Measurements from ENCODE around the gene PIK3R5. TPM values are rescaled to one million over a fixed set of nuclear protein-coding genes. Genes with fewer than 3 reads are reported as not detected.

Gene PIK3R5
- total RNA-seq, 2 experiments from 2014 or later = 50.3 to 52.7 TPM

DNA sequence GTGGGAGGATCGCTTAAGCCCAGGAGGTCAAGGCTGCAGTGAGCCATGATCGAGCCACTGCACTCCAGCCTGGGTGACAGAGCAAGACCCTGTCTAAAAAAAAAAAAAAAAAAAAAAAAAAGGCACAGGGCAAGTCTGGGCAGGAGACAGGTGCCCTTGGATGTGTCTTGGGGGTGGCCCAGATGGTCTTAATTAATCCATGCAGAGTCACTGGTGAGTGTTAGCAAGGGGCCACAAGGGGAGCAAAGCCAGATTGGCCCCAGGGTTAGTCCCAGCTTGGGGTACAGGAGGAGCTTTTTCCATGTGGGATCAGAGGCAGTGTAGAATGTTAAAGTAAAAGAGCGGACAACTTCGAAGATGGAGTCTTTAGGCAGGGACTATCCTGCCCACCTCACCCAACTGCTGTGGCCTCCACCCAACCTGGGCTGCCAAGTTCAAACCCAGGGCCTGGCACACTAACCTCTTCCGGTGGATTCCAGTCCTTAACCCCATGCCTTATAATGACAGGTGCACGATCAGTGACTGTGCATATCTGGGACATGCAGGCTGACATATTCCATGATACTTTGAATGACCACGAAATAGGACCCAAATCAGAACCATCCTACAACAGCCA, 134.2 kb downstream of the PIK3R5 start:
- CTCF ChIA-PET = interaction anchor here (0.6 to 1.5 kb wide), 2 partner anchors 45 to 63 kb away, joined by 3 to 6 read pairs; no protein-coding TSS in a partner anchor
- no peaks in the 10 kb centered on the region for H3K27me3 Mint-ChIP-seq
- H3K4me1 Mint-ChIP-seq = no peaks in the 10 kb centered on the region
- H3K27ac Mint-ChIP-seq = no peak overlapping the region
- H3K36me3 Mint-ChIP-seq (ENCODE audit: low read depth) = no peaks in the 10 kb centered on the region
- H3K9me3 Mint-ChIP-seq = no peaks in the 10 kb centered on the region
- H3K4me3 Mint-ChIP-seq = no peak overlapping the region
- POLR2A ChIA-PET = no interaction called here
- DNase-seq = no peak

DNA sequence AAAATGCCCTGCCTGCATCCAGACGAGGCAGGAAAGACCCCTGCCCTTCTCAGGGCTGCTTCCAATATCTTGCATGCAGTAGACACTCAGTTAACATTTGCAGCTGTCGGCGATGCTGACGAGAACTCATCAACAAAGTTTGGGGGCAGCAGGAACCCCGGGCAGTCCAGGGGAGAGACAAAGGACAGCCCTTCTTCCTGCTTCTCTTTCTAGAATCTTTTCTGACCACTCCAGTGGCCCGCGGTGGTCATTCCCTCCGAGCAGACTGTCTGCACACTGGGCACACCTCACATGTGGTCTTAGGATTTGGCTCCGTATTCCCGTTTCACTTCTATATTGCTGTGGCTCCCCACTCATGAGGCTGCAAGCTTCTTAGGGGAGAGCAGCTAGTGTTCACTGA, 135.4 kb downstream of the PIK3R5 start:
- no peaks in the 10 kb centered on the region for H3K9me3 Mint-ChIP-seq
- CTCF ChIA-PET = interaction anchor here (1.3 kb wide), 1 partner anchor 168 kb away, joined by 6 read pairs; no protein-coding TSS in a partner anchor
- no peaks in the 10 kb centered on the region for H3K4me1 Mint-ChIP-seq

DNA sequence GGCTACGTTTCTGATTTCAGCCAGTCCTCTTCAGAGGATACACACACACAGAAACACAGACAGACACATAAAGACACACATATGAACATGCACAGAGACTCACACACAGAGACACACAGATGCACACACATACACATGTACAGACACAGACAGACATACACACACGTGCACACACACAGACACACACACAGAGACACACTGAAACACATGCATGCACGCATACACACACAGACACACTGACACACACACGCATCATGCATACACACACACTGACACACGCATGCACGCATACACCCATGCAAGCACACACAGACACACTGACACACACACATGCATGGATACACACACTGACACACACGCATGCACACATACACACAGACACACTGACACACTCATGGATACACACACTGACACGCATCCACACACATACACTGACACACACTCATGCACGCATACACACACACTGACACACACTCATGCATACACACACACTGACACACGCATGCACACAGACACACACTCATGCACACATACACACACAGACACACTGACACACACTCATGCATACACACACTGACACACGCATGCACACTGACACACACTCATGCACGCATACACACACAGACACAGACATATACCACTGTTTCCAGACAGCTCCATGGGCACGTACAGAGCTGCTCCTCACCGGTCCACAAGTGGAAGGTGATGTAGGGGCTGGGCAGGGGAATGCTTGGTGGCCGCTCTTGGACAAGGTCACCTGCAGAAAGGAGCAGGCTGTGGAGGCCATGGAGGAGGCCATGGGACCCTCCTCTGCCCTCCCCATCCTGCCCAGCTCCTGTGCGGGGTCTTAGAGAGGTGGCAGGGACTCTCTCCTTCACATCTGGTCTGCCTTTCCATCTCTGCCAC, 136.2 kb downstream of the PIK3R5 start:
- CTCF ChIA-PET = interaction anchor here (1.3 kb wide), 1 partner anchor 169 kb away, joined by 6 read pairs; no protein-coding TSS in a partner anchor
- Mint-ChIP-seq H3K4me3 (no peak overlapping the region), H3K27ac (no peak overlapping the region), H3K36me3 (ENCODE audit: low read depth) (no peaks in the 10 kb centered on the region), H3K4me1 (no peaks in the 10 kb centered on the region), H3K9me3 (peaks cover 2% of the 10 kb centered on the region), H3K27me3 (no peaks in the 10 kb centered on the region)
- no peak for DNase-seq
- POLR2A ChIA-PET = no interaction called here

More for the DNA sequence above, 135.4 kb downstream of the PIK3R5 start:
- no peaks in the 10 kb centered on the region for H3K27me3 Mint-ChIP-seq
- no peaks in the 10 kb centered on the region for H3K36me3 Mint-ChIP-seq (ENCODE audit: low read depth)
- H3K27ac Mint-ChIP-seq = no peak overlapping the region
- DNase-seq = no peak
- no peak overlapping the region for H3K4me3 Mint-ChIP-seq
- POLR2A ChIA-PET = no interaction called here

Other genes starting within 250 kb of the PIK3R5 start
- gene CCDC42, start 220.9 kb downstream of the PIK3R5 start, total RNA-seq = under 1 TPM; 0.28 to 0.45 TPM
- not detected for gene SPDYE4, start 207.2 kb downstream of the PIK3R5 start, total RNA-seq
- gene MFSD6L, start 166.3 kb downstream of the PIK3R5 start, total RNA-seq = under 1 TPM in 1 of 2 experiments, not detected in 1; 0.13 TPM
- 1 to 10 TPM; 2.0 to 2.2 TPM for gene PIK3R6, start 98.0 kb downstream of the PIK3R5 start, total RNA-seq
- gene NTN1, start 55.8 kb upstream of the PIK3R5 start, total RNA-seq = not detected